Endothelial cell of umbilical vein (primary cell): ENCODE measurements around the gene SYTL1. TPM values are rescaled to one million over a fixed set of nuclear protein-coding genes. Genes with fewer than 3 reads are reported as not detected.

Source experiments
- BruUV-seq: library from RNA; stranded (reverse); fragments of 400-500 nt; replicated peaks from 2 replicates; lab custom pipeline; 2021; lab: Mats Ljungman, UMichigan
- CTCF ChIA-PET: fragments of 300-600, 350-600 bp; sonication (Branson Sonifier 250); formaldehyde crosslinking; loops from one replicate; lab custom pipeline; 2021; ENCODE audit warnings: antibody characterized with exemption, inconsistent platforms; lab: Charles Lee
- POLR2A ChIA-PET: fragments of 300-600, 350-600 bp; sonication (Branson Sonifier 250); formaldehyde crosslinking; loops from one replicate; lab custom pipeline; 2021; ENCODE audit warnings: antibody characterized with exemption, inconsistent platforms; lab: Charles Lee
- DNase-seq: peaks from one replicate; pipeline ENCODE4 v3.0.0-alpha.2; 2011; ENCODE audit warnings: low read depth, low spot score
- FAIRE-seq: peaks from 2 replicates; lab custom pipeline; 2011; peaks lifted over from hg19 to GRCh38; lab: Jason Lieb, UNC
- H2AFZ ChIP-seq: 2 replicates; pipeline ENCODE4 v1.6.0; 2012; ENCODE audit warnings: low read depth, low read length, control low read depth, inconsistent platforms
- H3K27ac ChIP-seq: 2 replicates; pipeline ENCODE4 v1.5.1; 2011; ENCODE audit warnings: low read depth, mild to moderate bottlenecking, control low read depth, low read length, moderate library complexity; ENCODE audit not compliant: insufficient read depth
- H3K27me3 ChIP-seq, 2 experiments: 2 replicates each; pipeline versions ENCODE4 v1.6.0 to v1.6.1; 2011; ENCODE audit warnings: low read length in 2 of 2, mixed read lengths in 1 of 2; ENCODE audit not compliant: control insufficient read depth in 2 of 2, insufficient read depth in 2 of 2
- H3K36me3 ChIP-seq, 2 experiments: 2 replicates in 1 of 2; 3 replicates in 1 of 2; pipeline ENCODE4 v1.5.1; 2011; ENCODE audit warnings: low read length in 2 of 2, mild to moderate bottlenecking in 1 of 2, moderate library complexity in 1 of 2; ENCODE audit not compliant: control insufficient read depth in 2 of 2, insufficient read depth in 2 of 2; ENCODE audit errors: extremely low read depth in 1 of 2
- H3K4me1 ChIP-seq: 3 replicates; pipeline ENCODE4 v1.5.1; 2011; ENCODE audit warnings: mild to moderate bottlenecking, low read length; ENCODE audit not compliant: control insufficient read depth, insufficient read depth; ENCODE audit errors: extremely low read depth
- H3K4me2 ChIP-seq: 2 replicates; pipeline ENCODE4 v1.6.1; 2011; ENCODE audit warnings: low read length, control low read depth, mixed read lengths; ENCODE audit not compliant: insufficient read depth
- H3K4me3 ChIP-seq, 3 experiments: fragments of 200-600 bp in 1 of 3; sonication (generic), shearing (Covaris generic) in 1 of 3; replicated peaks in 1 of 3; 2 replicates each; pipeline ENCODE4 v1.5.1; 2011 to 2016; ENCODE audit warnings: control low read depth in 3 of 3, low read length in 3 of 3, mild to moderate bottlenecking in 2 of 3, inconsistent platforms in 1 of 3, low read depth in 1 of 3, moderate library complexity in 1 of 3; ENCODE audit not compliant: insufficient read depth in 1 of 3
- H3K79me2 ChIP-seq: 2 replicates; pipeline ENCODE4 v1.6.0; 2012; ENCODE audit warnings: low read length, inconsistent platforms; ENCODE audit not compliant: control insufficient read depth, insufficient read depth
- H3K9ac ChIP-seq: replicated peaks from 2 replicates; pipeline ENCODE3; 2011; ENCODE audit warnings: low read length, control low read depth; ENCODE audit not compliant: insufficient read depth; ENCODE audit errors: extremely low read depth
- H3K9me1 ChIP-seq: replicated peaks from 3 replicates; pipeline ENCODE4 v1.6.0; 2011; ENCODE audit warnings: mild to moderate bottlenecking, low read length; ENCODE audit not compliant: control insufficient read depth, insufficient read depth; ENCODE audit errors: extremely low read depth
- H3K9me3 ChIP-seq: replicated peaks from 2 replicates; pipeline ENCODE4 v1.5.1; 2012; ENCODE audit warnings: low read length, inconsistent platforms; ENCODE audit not compliant: control insufficient read depth, insufficient read depth
- H4K20me1 ChIP-seq: replicated peaks from 2 replicates; pipeline ENCODE3; 2011; ENCODE audit warnings: mild to moderate bottlenecking, low read length; ENCODE audit not compliant: control insufficient read depth, insufficient read depth; ENCODE audit errors: extremely low read depth
- EZH2 ChIP-seq: IDR thresholded peaks from 2 replicates; pipeline ENCODE4 v1.6.1; 2012; ENCODE audit warnings: borderline replicate concordance, low read depth, mild to moderate bottlenecking, moderate library complexity, low read length, inconsistent platforms; ENCODE audit not compliant: severe bottlenecking
- FOS ChIP-seq: IDR thresholded peaks from 2 replicates; pipeline ENCODE4 v1.6.1; 2011; ENCODE audit warnings: mild to moderate bottlenecking, low read length, moderate library complexity, borderline replicate concordance; ENCODE audit not compliant: insufficient read depth
- GATA2 ChIP-seq: IDR thresholded peaks from 2 replicates; pipeline ENCODE4 v1.7.0; 2011; ENCODE audit warnings: low read depth, mild to moderate bottlenecking, moderate library complexity, mixed read lengths, low read length; ENCODE audit not compliant: insufficient read length, insufficient read depth
- JUN ChIP-seq: IDR thresholded peaks from 2 replicates; pipeline ENCODE4 v1.6.1; 2011; ENCODE audit warnings: borderline replicate concordance, low read depth; ENCODE audit not compliant: insufficient read length, insufficient read depth
- MYC ChIP-seq: IDR thresholded peaks from one replicate; pipeline ENCODE4 v1.6.1; 2011; ENCODE audit warnings: mild to moderate bottlenecking, low read depth, low read length
- POLR2A ChIP-seq: IDR thresholded peaks from 2 replicates; pipeline ENCODE4 v1.6.1; 2012; ENCODE audit warnings: low read depth, mild to moderate bottlenecking, control low read depth, low read length
- POLR2AphosphoS5 ChIP-seq: IDR thresholded peaks from 2 replicates; pipeline ENCODE4 v1.6.1; 2012; ENCODE audit warnings: low read depth, mild to moderate bottlenecking, control low read depth, low read length, moderate library complexity; ENCODE audit not compliant: insufficient read depth
- dilution Hi-C: fragments of 300-500 bp; cut with MboI; formaldehyde crosslinking; loops from one replicate; pipeline ENCODE4 v1.15.0; 2019; ENCODE audit warnings: low sequenced_read_pairs; ENCODE audit not compliant: extremely low pct_ligation_motif_present
- intact Hi-C: fragments of 100-400 bp; cut with micrococcal nuclease; formaldehyde crosslinking; loops from one replicate; pipeline ENCODE4 v1.10.0; 2022
- polyA plus RNA-seq, 4 experiments: library from polyadenylated mRNA; depleted of rRNA in 3 of 4; stranded (reverse) in 3 of 4; unstranded in 1 of 4; fragments of >200 nt; gene quantifications; 2 replicates each; pipeline versions ENCODE4 v1.2.1 to v1.2.3, GENCODE V29; 2011 to 2012; ENCODE audit warnings: missing spikeins in 1 of 4
- total RNA-seq: library from RNA; stranded (reverse); gene quantifications from 2 replicates; pipeline ENCODE4 v1.2.3, GENCODE V29; 2021
- TF ChIP-seq, protein P1 (sequence below): IDR thresholded peaks from 2 replicates; pipeline ENCODE4 v1.6.1; 2011; ENCODE audit not compliant: insufficient read depth, insufficient read length
- TF ChIP-seq, protein P2 (sequence below), 2 donors: IDR thresholded peaks; 1 replicate in 1 of 2; 2 replicates in 1 of 2; pipeline ENCODE4 v1.5.1; 2011; ENCODE audit warnings: low read length in 2 of 2, mild to moderate bottlenecking in 2 of 2, moderate library complexity in 2 of 2, control low read depth in 1 of 2, inconsistent platforms in 1 of 2, low read depth in 1 of 2; ENCODE audit not compliant: insufficient read depth in 1 of 2; ENCODE audit errors: extremely low read depth in 1 of 2

SYTL1 gene
- total and polyA plus RNA-seq, 2 donors (not counting 3 experiments of a cell fraction or from before 2014, with no cell fraction given), result 0.04 TPM; not detected in 1

DNA sequence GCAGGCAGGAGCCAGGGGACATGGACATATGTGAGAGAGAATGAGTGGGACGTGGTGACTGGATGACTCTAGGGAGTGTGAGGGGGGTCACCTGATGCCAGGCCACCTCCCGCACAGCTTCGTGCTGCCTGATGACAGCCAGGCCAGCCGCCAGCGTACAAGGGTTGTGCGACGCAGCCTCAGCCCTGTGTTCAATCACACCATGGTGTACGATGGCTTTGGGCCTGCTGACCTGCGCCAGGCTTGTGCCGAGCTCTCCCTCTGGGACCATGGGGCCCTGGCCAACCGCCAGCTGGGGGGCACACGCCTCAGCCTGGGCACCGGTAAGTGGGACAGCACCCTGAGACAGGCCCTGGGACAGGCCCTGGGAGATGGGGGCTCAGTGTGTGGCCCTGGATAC is 11.3 kb downstream of the SYTL1 start:
- TF ChIP-seq JUN (no peak), GATA2 (no peak), POLR2A (no peak), FOS (no peak)
- ChIA-PET POLR2A (no interaction called here), CTCF (interaction anchor here (0.7 to 5.5 kb wide), 7 partner anchors 13 to 57 kb away, joined by 3 to 54 read pairs (median 8); partner anchors contain the start of gene MAP3K6)
- no peak overlapping the region for H2AFZ ChIP-seq
- FAIRE-seq, result no peak
- H3K27me3 ChIP-seq, result peaks cover 2 to 5% of the 10 kb centered on the region in 2 experiments
- no TSS peak for BruUV-seq
- no peak for DNase-seq
- no peaks in the 10 kb centered on the region for H3K9me3 ChIP-seq
- no peaks in the 10 kb centered on the region for H4K20me1 ChIP-seq
- H3K4me1 ChIP-seq, result peaks cover 7% of the 10 kb centered on the region
- intact Hi-C loops, result no loop called here
- no peak overlapping the region for H3K4me2 ChIP-seq
- no peak overlapping the region for H3K27ac ChIP-seq
- dilution Hi-C loops, result no loop called here
- no peaks in the 10 kb centered on the region for H3K79me2 ChIP-seq
- H3K36me3 ChIP-seq, result peaks cover 0 to 2% of the 10 kb centered on the region in 2 experiments
- no peaks in the 10 kb centered on the region for H3K9me1 ChIP-seq
- H3K4me3 ChIP-seq, result no peak overlapping the region
- no peak overlapping the region for H3K9ac ChIP-seq

DNA sequence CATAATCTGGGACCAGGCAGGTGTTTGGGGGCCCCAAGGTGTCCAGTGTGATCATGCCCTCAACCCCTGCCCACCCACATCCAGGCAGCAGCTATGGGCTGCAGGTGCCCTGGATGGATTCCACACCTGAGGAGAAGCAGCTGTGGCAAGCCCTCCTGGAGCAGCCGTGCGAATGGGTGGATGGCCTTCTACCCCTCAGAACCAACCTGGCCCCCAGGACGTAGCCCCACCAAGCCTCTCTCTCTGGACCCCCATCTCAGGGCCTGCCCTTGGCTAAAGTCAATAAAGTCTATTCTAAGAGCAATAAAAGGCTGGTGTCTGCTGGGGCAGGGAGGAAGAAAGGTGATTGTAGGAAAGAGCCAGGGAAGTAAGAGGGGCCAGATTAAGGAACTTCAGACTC is 11.8 kb downstream of the SYTL1 start:
- H3K9me1 ChIP-seq, result no peaks in the 10 kb centered on the region
- FAIRE-seq (no peak), DNase-seq (no peak)
- intact Hi-C loops (no loop called here), dilution Hi-C loops (no loop called here)
- no peaks in the 10 kb centered on the region for H4K20me1 ChIP-seq
- ChIA-PET CTCF (interaction anchor here (0.7 to 5.5 kb wide), 6 partner anchors 12 to 57 kb away, joined by 3 to 54 read pairs (median 10); partner anchors contain the start of gene MAP3K6), POLR2A (no interaction called here)
- H3K27me3 ChIP-seq, result peaks cover 2 to 5% of the 10 kb centered on the region in 2 experiments
- no peak overlapping the region for H2AFZ ChIP-seq
- no peaks in the 10 kb centered on the region for H3K9me3 ChIP-seq
- no peaks in the 10 kb centered on the region for H3K79me2 ChIP-seq
- H3K4me1 ChIP-seq, result peaks cover 7% of the 10 kb centered on the region
- no peak for TF ChIP-seq POLR2AphosphoS5
- TF ChIP-seq EZH2, result no peak
- TF ChIP-seq, protein P1, sequence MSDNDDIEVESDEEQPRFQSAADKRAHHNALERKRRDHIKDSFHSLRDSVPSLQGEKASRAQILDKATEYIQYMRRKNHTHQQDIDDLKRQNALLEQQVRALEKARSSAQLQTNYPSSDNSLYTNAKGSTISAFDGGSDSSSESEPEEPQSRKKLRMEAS, result no peak
- TF ChIP-seq JUN, result no peak
- TF ChIP-seq, protein P2, sequence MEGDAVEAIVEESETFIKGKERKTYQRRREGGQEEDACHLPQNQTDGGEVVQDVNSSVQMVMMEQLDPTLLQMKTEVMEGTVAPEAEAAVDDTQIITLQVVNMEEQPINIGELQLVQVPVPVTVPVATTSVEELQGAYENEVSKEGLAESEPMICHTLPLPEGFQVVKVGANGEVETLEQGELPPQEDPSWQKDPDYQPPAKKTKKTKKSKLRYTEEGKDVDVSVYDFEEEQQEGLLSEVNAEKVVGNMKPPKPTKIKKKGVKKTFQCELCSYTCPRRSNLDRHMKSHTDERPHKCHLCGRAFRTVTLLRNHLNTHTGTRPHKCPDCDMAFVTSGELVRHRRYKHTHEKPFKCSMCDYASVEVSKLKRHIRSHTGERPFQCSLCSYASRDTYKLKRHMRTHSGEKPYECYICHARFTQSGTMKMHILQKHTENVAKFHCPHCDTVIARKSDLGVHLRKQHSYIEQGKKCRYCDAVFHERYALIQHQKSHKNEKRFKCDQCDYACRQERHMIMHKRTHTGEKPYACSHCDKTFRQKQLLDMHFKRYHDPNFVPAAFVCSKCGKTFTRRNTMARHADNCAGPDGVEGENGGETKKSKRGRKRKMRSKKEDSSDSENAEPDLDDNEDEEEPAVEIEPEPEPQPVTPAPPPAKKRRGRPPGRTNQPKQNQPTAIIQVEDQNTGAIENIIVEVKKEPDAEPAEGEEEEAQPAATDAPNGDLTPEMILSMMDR (IDR thresholded peaks at IDR 0.05; ENCODE audit: extremely low read depth in 1 of 2, insufficient read depth in 1 of 2, low read depth in 1 of 2, low read length in 2 of 2), result no peak
- TF ChIP-seq GATA2, result no peak
- no peak for TF ChIP-seq FOS
- no peak for TF ChIP-seq MYC
- no peak for TF ChIP-seq POLR2A
- H3K4me2 ChIP-seq, result no peak overlapping the region
- H3K27ac ChIP-seq, result no peak overlapping the region
- no peak overlapping the region for H3K9ac ChIP-seq
- no peak overlapping the region for H3K4me3 ChIP-seq
- peaks cover 0 to 2% of the 10 kb centered on the region in 2 experiments for H3K36me3 ChIP-seq
- no TSS peak for BruUV-seq
